ENCODE data around the gene PTPRF.
"Not testable (repeated sequence)": the region's sequence is repeated elsewhere in the genome, so short reads cannot be mapped to it uniquely, and the experiment has no call there.

The PTPRF gene

DNA sequence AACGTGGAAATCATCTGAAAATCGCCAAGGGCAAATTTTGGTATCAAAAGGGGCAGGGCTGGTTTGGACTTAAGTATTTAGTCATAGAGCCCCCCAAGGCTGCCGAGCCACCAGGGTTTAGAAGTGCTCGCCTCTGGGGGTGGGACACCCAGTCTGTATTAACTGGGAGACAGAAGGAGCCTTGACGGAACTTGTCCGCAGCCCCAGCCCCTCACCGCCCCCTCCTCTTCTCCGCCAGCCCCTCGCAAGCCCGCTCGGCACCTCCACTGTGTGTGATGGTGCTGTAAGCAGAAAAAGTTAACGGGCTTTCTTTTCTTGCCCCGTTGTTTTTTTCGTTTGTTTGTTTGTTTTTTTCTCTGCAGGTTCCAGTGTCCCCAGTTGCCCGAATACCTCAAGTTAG is 81.7 kb downstream of the PTPRF start:
- no peak for DNase-seq

DNA sequence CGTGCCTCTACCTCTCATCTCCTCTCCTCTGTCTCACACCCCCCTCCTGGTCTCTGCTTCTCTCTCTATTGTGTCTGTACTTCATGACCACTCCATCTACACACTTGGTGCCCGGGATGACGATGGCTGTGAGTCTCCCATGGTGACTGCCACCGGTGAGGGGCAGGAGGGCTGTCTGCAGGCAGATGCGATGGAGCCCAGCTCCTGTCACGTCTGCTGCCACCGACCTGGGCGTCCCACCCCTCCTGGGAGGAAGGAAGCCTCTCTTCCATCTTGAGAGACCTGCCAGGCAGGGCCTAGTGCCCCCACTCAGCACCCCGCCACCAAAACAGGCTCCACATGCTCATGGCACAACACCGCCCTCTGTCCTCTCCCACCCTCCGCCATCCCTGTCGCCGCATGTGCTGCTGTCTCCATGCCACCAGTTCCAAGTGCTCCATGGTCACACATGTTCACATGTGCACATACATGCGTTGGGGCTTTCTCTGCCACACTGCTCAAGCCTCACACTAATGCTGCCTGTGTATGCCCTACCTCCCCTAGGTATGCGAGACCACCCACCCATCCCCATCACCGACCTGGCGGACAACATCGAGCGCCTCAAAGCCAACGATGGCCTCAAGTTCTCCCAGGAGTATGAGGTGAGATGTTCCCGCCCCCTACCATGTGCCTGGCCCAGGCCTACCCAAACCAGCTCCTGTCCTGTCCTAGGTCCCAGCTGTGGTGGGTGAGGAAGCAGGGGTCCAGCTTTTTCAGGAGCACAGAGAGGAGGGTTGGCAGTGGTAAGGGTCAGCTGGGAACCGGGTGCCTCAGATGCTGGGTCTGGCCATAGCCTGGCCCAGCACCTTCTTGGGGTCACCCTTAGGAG is 82.6 kb downstream of the PTPRF start:
- DNase-seq: no peak

DNA sequence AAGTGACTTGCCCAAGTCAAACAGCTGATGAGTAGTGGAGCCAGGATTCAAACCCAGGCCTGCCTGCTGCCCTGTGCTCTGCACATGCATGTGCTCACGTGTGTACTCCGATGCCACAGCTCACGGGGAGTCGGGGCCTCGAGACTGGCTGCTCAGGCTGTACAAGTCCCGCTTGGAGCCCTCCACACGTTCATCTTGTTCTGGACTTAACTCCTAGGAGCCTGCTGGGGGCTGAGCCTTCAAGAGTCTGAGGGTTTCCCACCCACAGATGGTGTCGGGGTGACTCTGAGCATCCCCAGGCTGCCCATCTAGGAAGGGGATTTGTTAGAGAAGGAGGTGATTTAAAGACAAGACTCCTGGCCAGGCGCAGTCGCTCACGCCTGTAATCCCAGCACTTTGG is 83.5 kb downstream of the PTPRF start:
- DNase-seq: no peak

DNA sequence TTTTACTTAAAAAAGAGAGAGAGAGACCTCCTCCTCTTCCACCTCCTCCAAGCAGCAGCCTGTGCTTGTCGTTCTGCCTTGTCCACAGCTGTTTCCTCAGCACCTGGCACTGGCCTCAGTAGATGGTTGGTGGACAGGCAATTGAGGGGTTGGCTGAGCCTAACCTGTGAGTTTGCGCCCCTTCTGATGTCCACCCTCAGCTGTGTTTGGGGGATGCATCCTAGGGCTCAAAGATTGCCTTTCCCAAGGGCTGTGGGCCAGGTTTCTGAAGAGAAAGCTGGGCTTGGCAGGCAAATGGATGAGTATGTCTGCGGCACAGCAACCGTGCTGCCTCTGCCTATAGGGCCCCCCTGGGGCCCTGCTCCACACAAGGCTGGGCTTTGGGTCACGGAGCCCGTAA is 84.2 kb downstream of the PTPRF start:
- no peak for DNase-seq

DNA sequence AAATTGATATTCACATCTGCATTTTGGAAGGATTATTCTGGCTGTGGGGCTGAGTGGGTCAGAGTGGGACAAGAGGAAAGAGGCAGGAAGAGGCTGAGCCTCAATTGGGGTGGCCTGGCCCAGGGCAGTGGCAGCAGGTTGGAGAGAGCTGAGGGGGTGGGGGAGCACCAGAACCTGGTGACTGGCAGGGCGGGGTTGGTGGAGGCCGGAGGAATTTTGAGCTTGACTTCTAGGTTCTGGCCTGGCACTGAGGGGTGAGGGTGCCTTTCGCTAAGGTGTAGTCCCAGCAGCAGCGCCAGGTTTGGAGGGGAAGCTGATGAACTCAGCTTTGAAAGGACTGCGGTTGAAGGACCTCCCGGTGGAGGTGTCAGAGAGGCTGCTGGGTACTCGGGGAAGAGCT is 85.7 kb downstream of the PTPRF start:
- DNase-seq: no peak

DNA sequence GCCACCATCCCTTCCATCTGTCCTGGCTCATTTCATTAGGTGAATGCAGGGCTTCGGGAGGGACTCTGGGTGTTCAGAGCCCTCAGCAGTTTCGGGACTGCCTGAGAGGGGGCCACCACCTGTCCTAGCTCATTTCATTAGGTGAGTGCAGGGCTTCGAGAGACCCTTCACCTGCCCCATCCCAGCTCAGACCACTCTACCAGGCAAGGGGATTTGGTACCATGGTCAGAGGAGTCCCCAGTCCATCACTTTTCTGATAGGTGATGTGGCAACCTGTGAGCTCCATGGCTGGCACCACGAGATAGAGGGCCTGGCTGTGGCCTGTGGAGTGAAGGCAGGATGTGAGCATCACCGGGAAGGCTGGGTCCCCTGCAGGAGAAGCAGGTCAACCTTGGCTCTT is 86.3 kb downstream of the PTPRF start:
- DNase-seq: no peak

DNA sequence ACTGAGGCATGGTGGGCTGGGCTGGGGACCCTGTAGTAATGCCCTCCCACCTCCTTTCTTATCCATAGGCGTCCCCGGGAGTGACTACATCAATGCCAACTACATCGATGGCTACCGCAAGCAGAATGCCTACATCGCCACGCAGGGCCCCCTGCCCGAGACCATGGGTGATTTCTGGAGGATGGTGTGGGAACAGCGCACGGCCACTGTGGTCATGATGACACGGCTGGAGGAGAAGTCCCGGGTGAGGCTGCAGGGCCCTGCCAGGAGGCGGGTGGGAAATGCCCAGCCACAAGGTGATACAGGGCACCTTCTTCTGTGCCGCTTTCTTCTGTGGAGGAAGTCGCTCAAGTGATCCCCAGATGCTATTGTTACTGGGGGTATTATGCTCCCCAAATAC is 87.0 kb downstream of the PTPRF start:
- no peak for DNase-seq

DNA sequence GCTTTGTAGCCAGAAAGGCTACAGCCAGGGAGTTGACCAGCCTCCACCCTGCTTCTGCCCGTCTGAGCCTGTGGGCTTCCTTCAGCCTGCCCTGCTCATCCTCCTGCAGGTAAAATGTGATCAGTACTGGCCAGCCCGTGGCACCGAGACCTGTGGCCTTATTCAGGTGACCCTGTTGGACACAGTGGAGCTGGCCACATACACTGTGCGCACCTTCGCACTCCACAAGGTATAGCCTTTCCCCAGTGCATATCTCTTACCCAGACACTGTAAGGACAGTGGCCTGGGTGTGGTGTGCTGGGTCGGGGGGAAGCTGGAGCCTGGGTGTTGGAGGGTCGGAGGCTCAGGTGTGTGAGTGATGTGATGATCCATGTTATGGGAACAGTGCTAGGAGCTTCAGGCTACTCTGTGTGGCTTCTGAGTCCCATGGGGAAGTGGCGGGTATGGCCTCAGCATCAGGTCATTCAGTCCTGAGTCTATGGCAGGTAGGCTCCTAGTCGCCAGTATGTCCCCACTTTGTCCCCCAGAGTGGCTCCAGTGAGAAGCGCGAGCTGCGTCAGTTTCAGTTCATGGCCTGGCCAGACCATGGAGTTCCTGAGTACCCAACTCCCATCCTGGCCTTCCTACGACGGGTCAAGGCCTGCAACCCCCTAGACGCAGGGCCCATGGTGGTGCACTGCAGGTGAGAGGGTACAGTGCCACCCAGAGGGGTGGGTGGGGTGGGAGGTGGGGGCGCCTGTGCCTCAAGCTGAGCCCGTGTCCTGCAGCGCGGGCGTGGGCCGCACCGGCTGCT is 88.0 kb downstream of the PTPRF start:
- no peak for DNase-seq

DNA sequence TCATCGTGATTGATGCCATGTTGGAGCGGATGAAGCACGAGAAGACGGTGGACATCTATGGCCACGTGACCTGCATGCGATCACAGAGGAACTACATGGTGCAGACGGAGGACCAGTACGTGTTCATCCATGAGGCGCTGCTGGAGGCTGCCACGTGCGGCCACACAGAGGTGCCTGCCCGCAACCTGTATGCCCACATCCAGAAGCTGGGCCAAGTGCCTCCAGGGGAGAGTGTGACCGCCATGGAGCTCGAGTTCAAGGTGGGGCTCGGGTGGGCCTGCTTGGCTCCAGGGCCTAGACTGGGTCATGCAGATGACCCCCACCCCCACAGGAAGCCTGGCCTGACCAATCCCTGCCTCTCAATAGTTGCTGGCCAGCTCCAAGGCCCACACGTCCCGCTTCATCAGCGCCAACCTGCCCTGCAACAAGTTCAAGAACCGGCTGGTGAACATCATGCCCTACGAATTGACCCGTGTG is 88.7 kb downstream of the PTPRF start:
- no peak for DNase-seq

DNA sequence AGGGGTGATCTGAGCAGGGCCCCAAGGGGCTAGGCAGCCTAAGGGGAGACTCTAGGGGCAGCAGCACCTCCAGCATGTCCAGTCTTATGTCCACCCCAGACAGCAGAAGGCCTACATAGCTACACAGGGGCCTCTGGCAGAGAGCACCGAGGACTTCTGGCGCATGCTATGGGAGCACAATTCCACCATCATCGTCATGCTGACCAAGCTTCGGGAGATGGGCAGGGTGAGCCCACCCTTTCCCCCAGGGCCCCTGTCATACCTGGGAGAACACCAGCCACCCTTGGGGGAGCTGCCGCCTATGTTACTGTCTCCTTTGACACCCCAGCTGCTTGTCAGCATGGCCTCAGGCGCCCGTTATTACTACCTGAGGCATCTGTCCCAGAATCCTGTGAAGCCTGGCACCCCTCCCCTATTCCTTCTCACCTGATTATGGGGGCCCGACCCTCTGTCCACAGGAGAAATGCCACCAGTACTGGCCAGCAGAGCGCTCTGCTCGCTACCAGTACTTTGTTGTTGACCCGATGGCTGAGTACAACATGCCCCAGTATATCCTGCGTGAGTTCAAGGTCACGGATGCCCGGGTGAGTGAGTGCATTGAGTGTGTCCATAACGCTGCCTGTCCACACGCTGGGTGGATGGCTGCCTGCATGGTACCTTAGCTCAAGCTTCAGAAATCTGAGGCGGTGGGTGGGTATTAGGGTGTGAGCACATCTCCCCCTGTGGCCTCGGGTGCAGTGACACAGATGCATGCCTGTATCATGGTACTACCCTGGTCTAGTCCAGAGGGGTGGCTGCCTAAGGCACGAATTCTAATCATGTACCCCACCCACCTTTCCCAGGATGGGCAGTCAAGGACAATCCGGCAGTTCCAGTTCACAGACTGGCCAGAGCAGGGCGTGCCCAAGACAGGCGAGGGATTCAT is 89.6 kb downstream of the PTPRF start:
- DNase-seq: no peak

DNA sequence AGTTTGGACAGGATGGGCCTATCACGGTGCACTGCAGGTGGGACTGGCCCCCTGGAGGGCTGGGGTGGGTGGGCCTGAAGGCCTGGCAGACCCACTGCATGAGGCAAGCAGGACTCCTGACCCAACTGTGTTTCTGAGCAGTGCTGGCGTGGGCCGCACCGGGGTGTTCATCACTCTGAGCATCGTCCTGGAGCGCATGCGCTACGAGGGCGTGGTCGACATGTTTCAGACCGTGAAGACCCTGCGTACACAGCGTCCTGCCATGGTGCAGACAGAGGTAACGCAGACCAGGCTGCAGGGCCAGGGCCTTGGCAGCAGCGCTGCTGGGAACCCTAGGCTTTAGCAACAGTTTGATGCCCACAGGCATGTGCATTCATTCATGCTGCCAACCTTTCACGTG is 90.3 kb downstream of the PTPRF start:
- DNase-seq: no peak

DNA sequence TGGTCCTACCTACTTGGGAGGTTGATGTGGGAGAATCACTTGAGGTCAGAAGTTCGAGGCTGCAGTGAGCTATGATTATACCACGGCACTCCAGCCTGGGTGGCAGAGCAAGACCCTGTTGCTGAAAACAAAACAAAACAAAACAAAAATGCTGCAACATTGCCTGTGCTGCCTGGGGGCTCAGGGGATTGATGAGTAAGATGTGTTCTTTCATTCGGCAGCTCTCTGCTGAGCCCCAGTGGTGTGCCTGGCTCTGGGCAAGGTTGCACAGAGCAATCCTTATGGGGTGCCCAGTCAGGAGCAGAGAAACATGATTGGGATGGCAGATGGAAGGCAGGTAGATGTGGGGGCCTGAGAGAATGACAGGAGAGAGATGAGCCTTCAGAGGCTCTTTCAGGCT is 90.7 kb downstream of the PTPRF start:
- DNase-seq: no peak

DNA sequence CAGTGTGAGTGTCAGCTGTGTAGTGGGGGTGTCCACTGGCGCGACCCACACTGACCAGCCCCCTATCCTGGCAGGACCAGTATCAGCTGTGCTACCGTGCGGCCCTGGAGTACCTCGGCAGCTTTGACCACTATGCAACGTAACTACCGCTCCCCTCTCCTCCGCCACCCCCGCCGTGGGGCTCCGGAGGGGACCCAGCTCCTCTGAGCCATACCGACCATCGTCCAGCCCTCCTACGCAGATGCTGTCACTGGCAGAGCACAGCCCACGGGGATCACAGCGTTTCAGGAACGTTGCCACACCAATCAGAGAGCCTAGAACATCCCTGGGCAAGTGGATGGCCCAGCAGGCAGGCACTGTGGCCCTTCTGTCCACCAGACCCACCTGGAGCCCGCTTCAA is 91.2 kb downstream of the PTPRF start:
- no peak for DNase-seq

DNA sequence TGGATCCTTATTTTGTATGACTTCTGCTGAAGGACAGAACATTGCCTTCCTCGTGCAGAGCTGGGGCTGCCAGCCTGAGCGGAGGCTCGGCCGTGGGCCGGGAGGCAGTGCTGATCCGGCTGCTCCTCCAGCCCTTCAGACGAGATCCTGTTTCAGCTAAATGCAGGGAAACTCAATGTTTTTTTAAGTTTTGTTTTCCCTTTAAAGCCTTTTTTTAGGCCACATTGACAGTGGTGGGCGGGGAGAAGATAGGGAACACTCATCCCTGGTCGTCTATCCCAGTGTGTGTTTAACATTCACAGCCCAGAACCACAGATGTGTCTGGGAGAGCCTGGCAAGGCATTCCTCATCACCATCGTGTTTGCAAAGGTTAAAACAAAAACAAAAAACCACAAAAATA is 91.8 kb downstream of the PTPRF start:
- no peak for DNase-seq

DNA sequence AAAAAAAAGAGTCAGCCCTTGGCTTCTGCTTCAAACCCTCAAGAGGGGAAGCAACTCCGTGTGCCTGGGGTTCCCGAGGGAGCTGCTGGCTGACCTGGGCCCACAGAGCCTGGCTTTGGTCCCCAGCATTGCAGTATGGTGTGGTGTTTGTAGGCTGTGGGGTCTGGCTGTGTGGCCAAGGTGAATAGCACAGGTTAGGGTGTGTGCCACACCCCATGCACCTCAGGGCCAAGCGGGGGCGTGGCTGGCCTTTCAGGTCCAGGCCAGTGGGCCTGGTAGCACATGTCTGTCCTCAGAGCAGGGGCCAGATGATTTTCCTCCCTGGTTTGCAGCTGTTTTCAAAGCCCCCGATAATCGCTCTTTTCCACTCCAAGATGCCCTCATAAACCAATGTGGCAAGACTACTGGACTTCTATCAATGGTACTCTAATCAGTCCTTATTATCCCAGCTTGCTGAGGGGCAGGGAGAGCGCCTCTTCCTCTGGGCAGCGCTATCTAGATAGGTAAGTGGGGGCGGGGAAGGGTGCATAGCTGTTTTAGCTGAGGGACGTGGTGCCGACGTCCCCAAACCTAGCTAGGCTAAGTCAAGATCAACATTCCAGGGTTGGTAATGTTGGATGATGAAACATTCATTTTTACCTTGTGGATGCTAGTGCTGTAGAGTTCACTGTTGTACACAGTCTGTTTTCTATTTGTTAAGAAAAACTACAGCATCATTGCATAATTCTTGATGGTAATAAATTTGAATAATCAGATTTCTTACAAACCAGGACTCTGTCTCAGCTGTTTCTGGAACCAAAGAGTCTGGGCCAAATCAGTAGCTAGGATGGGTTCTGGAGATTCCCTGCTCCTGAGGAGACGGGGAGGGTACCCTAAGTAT is 92.5 kb downstream of the PTPRF start:
- DNase-seq: no peak

DNA sequence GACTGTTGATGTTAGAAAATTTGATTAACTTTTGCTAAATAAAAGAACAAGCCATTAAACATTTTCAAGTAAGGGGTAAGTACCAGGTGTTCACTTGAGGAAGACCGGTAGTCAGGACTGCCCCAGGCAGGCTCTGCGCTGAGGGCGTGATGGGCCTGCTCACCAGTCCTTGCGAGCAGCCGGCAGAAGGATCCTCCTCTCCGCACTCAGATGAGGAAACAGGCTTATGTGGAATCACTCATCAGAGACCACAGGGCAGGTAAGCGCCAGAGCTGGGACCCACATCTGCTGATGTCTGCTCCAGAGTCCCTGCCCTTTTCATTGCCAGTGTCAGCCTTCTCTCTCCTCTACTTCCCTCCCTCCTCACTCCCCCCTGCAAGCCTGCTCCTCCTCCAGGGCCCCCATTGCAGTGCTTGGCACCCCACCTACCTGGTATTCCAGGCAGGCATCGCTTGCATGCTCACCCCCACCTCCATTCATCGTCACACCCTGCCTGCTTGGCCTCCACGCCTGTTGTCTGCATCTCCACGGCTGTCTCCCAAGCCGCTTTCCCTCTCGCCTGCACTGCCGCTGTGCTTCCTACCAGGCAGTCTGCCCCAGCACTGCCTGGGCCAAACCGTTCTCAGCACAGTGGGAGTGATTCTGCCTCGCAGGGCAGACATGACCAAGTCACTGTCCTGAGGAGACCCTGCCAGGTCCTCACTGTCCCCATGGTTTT is 94.5 kb downstream of the PTPRF start:
- no peak for DNase-seq

DNA sequence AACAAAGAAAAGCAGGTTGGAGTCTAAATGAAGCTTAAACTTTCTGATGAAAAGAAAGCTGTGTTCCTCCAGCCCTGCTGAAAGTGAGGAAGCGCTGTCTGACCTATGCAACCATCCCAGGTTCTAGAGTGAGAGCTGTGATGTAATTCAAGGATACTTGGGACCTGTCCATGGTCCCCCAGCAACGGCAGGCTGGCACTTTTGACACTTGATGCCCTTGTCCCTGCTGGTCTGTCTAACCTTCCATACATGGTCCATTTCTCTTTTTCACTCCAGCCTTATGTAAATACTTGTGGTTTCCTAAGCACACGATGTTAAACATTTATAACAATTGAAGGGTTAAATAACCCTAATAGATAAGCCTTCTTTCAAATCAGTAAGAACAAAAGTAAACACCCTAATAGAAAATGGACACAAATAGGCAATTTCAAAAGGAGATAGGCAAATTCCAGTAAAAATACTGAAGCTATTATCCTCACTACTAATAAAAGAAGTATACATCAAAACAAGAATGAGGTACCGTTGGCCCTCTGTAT is 101.5 kb downstream of the PTPRF start:
- DNase-seq: no peak

DNA sequence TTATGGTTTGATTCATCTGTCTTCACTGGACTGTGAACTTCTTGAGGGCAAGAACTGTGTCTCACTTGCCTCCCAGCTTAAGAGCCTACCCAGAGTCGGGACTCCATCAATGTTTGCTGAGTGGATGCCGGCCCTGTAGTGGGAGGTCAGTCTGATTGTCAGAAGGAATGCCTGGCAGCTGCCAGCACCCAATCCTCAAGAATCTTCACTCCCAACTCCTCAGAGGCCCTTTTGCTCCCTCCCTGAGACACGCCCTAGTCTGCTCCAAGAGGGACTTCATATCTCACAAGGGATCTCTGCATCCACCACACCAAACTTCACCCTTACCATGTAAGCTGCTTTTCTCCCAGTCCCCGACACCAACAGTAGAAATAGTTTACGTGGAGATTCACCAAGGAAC is 104.0 kb downstream of the PTPRF start:
- no peak for DNase-seq

DNA sequence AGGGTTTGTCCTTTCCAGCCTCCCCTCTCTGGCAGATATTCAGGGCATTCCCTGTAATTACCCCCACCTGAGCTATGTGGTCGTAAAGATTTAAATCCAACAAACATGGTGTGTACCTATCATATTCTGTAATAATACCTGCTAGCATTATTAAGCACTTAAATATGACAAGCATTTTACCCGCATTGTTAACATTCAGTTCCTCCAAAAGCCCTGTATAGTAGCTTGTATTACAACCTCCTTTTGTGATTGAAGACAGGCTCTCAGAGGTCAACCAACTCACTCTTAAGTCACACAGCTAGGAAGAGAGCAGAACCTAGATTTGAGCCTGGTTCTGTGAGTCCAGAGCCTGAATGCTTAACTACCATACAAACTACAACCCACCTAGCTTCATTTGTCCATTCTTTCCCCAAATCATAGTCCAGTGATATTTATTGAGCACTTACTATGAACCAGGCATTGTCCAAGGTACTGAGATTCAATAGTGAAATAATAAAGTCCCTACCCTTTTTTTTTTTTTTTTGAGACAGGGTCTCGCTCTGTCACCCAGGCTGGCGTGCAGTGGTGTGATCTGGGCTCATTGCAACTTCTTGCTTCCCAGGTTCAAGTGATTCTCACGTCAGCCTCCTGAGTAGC is 105.4 kb downstream of the PTPRF start:
- no peak for DNase-seq

DNA sequence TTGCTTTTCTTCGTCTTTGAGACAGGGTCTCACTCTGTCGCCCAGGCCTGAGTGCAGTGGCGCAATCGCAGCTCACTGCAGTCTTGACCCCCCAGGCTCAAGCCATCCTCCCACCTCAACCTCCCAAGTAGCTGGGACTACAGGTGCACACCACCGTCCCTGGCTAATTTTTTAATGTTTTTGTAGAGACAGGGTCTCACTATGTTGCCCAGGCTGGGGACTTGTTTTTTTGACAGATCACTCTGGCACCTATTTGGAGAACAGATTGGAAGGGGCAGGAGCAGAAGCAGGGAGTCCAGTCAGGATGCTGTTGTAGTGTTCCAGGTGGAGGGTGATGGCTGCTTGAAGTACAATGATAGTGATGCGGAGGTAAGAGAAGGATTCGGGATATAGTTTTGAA is 106.6 kb downstream of the PTPRF start:
- no peak for DNase-seq

DNA sequence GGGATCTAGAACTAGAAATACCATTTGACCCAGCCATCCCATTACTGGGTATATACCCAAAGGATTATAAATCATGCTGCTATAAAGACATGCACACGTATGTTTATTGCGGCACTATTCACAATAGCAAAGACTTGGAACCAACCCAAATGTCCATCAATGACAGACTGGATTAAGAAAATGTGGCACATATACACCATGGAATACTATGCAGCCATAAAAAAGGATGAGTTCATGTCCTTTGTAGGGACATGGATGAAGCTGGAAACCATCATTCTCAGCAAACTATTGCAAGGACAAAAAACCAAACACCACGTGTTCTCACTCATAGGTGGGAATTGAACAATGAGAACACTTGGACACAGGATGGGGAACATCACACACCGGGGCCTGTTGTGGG is 107.7 kb downstream of the PTPRF start:
- not testable (repeated sequence) for DNase-seq

All from kidney glomerular epithelial cell (primary cell).